ENCODE measurements around the gene CUTA.

Gene CUTA, protein sequence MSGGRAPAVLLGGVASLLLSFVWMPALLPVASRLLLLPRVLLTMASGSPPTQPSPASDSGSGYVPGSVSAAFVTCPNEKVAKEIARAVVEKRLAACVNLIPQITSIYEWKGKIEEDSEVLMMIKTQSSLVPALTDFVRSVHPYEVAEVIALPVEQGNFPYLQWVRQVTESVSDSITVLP

GRCh38 chr6:33417903-33418689, at the start of gene CUTA:
Gene CUTA (minus strand): TSS chr6:33418107. CDS start chr6:33418000, 107 bp downstream.
- POLR2A ChIA-PET = interaction anchor here (0.8 to 3.4 kb wide), 13 partner anchors 8 to 446 kb away, joined by 3 to 17 read pairs (median 5); partner anchors contain the start of genes PFDN6, RPS18, VPS52 and ZBTB22

GRCh38 chr6:33467091-33467490, 49.2 kb upstream of the CUTA start:
- ChIA-PET POLR2A (no interaction called here), CTCF (interaction anchor here (0.6 kb wide), 1 partner anchor 65 kb away, joined by 3 read pairs; no protein-coding TSS in a partner anchor)
- TF ChIP-seq ELF4 (IDR thresholded peaks at IDR 0.05) (no peak), LEF1 (IDR thresholded peaks at IDR 0.05; ENCODE audit: borderline replicate concordance) (no peak), SP1 (IDR thresholded peaks at IDR 0.05) (no peak), SUZ12 (IDR thresholded peaks at IDR 0.05) (no peak), HDGF (IDR thresholded peaks at IDR 0.05; ENCODE audit: borderline replicate concordance) (no peak), BHLHE40 (IDR thresholded peaks at IDR 0.05; ENCODE audit: borderline replicate concordance) (no peak), PKNOX1 (IDR thresholded peaks at IDR 0.05) (no peak), FOXK2 (IDR thresholded peaks at IDR 0.05) (no peak), TARDBP (IDR thresholded peaks at IDR 0.05) (no peak), FOXM1 (IDR thresholded peaks at IDR 0.05; ENCODE audit: borderline replicate concordance) (no peak), ZNF384 (IDR thresholded peaks at IDR 0.05) (no peak), NFRKB (IDR thresholded peaks at IDR 0.05) (no peak), ARNT (IDR thresholded peaks at IDR 0.05) (no peak), CTBP1 (IDR thresholded peaks at IDR 0.05; ENCODE audit: borderline replicate concordance) (no peak)
- DNase-seq (ENCODE audit: extremely low spot score) = no peak

More at GRCh38 chr6:33417903-33418689, at the start of gene CUTA:
- CTCF ChIA-PET = interaction anchor here (0.5 to 1.2 kb wide), 4 partner anchors 11 to 220 kb away, joined by 3 to 6 read pairs (median 4); no protein-coding TSS in a partner anchor
- TF ChIP-seq ARNT (IDR thresholded peaks at IDR 0.05) = peak; percentile 58
- peak; percentile 72 for TF ChIP-seq PKNOX1 (IDR thresholded peaks at IDR 0.05)
- no peak for TF ChIP-seq NFRKB (IDR thresholded peaks at IDR 0.05)
- no peak for TF ChIP-seq FOXM1 (IDR thresholded peaks at IDR 0.05; ENCODE audit: borderline replicate concordance)
- no peak; the same call in none of the 2 replicates for TF ChIP-seq ELF4 (IDR thresholded peaks at IDR 0.05)
- peak; percentile 12; the same call in 1 of the 2 replicates for TF ChIP-seq SP1 (IDR thresholded peaks at IDR 0.05)
- 0 out of 2 replicates have a peak, but pooled peaks have one; percentile 25 for TF ChIP-seq HDGF (IDR thresholded peaks at IDR 0.05; ENCODE audit: borderline replicate concordance)
- TF ChIP-seq LEF1 (IDR thresholded peaks at IDR 0.05; ENCODE audit: borderline replicate concordance) = no peak
- TF ChIP-seq CTBP1 (IDR thresholded peaks at IDR 0.05; ENCODE audit: borderline replicate concordance) = no peak
- peak; percentile 98 for TF ChIP-seq L3MBTL2 (conservative IDR thresholded peaks at IDR 0.05)
- TF ChIP-seq BHLHE40 (IDR thresholded peaks at IDR 0.05; ENCODE audit: borderline replicate concordance) = no peak
- TF ChIP-seq FOXK2 (IDR thresholded peaks at IDR 0.05) = no peak
- peak; percentile 92 for DNase-seq (ENCODE audit: extremely low spot score)

GRCh38 chr6:33466075-33466735, 48.3 kb upstream of the CUTA start:
- no peak for TF ChIP-seq HDGF (IDR thresholded peaks at IDR 0.05; ENCODE audit: borderline replicate concordance)
- TF ChIP-seq NFRKB (IDR thresholded peaks at IDR 0.05) = no peak
- no peak for TF ChIP-seq ZNF384 (IDR thresholded peaks at IDR 0.05)
- TF ChIP-seq FOXA1 (IDR thresholded peaks at IDR 0.05) = no peak
- TF ChIP-seq LEF1 (IDR thresholded peaks at IDR 0.05; ENCODE audit: borderline replicate concordance) = no peak
- no peak for TF ChIP-seq PKNOX1 (IDR thresholded peaks at IDR 0.05)
- TF ChIP-seq ARNT (IDR thresholded peaks at IDR 0.05) = no peak
- TF ChIP-seq SP1 (IDR thresholded peaks at IDR 0.05) = no peak
- TF ChIP-seq FOXK2 (IDR thresholded peaks at IDR 0.05) = no peak
- TF ChIP-seq CTBP1 (IDR thresholded peaks at IDR 0.05; ENCODE audit: borderline replicate concordance) = no peak
- no peak for TF ChIP-seq L3MBTL2 (conservative IDR thresholded peaks at IDR 0.05)
- TF ChIP-seq BHLHE40 (IDR thresholded peaks at IDR 0.05; ENCODE audit: borderline replicate concordance) = no peak
- TF ChIP-seq SUZ12 (IDR thresholded peaks at IDR 0.05) = no peak
- no peak for TF ChIP-seq TARDBP (IDR thresholded peaks at IDR 0.05)
- TF ChIP-seq ELF4 (IDR thresholded peaks at IDR 0.05) = no peak
- no peak for DNase-seq (ENCODE audit: extremely low spot score)
- ChIA-PET POLR2A (no interaction called here), CTCF (no interaction called here)

DNA sequence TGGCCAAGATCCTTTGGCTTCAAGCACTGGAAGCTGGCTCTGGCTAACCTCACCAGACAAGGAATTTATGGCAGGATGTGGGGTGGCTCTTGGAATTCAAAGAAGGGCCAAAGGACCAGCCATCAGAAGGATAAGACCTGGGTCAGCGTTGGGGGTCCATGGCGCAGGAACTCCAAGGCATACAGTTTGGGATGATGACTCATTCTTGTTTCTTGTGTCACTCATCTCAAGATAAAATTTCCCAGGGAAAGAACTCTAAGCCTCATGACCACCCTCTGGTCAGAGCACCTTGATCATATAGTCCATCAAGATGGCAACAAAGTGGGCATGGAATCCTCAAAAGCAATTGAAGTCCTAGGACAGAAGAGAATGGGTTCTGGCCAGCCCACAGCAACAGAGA, 41.3 kb upstream of the CUTA start:
- TF ChIP-seq FOXA1 (IDR thresholded peaks at IDR 0.05) (no peak), ARNT (IDR thresholded peaks at IDR 0.05) (no peak), LEF1 (IDR thresholded peaks at IDR 0.05; ENCODE audit: borderline replicate concordance) (no peak), FOXK2 (IDR thresholded peaks at IDR 0.05) (no peak), HDGF (IDR thresholded peaks at IDR 0.05; ENCODE audit: borderline replicate concordance) (no peak), CTBP1 (IDR thresholded peaks at IDR 0.05; ENCODE audit: borderline replicate concordance) (no peak), TARDBP (IDR thresholded peaks at IDR 0.05) (no peak), SUZ12 (IDR thresholded peaks at IDR 0.05) (no peak), ELF4 (IDR thresholded peaks at IDR 0.05) (no peak), L3MBTL2 (conservative IDR thresholded peaks at IDR 0.05) (no peak), SP1 (IDR thresholded peaks at IDR 0.05) (no peak), NFRKB (IDR thresholded peaks at IDR 0.05) (no peak), FOXM1 (IDR thresholded peaks at IDR 0.05; ENCODE audit: borderline replicate concordance) (no peak), PKNOX1 (IDR thresholded peaks at IDR 0.05) (no peak), ZNF384 (IDR thresholded peaks at IDR 0.05) (no peak)
- ChIA-PET POLR2A (no interaction called here), CTCF (no interaction called here)
- no peak for DNase-seq (ENCODE audit: extremely low spot score)

Data from HEK293T (cell line).